Measurements from ENCODE around the gene PPAN.

Gene PPAN

GRCh38 chr19:10106100-10106936, at the start of gene PPAN:
Gene PPAN, plus strand, starts transcription at chr19:10106362. Its CDS starts 33 bp downstream, at chr19:10106395.
- DNase-seq (ENCODE audit: low spot score) = peak; percentile 99

GRCh38 chr19:10061717-10062310, 44.3 kb upstream of the PPAN start:
- no peak for DNase-seq (ENCODE audit: low spot score)

- DNase-seq (ENCODE audit: low spot score) = no peak
These were observed 38.0 kb upstream of the PPAN start for GRCh38 chr19:10068205-10068604.

GRCh38 chr19:10069046-10069445, 37.1 kb upstream of the PPAN start:
- no peak for DNase-seq (ENCODE audit: low spot score)

GRCh38 chr19:10070730-10071446, 35.3 kb upstream of the PPAN start:
- no peak for DNase-seq (ENCODE audit: low spot score)

GRCh38 chr19:10074153-10074552, 32.0 kb upstream of the PPAN start:
- DNase-seq (ENCODE audit: low spot score) = peak; percentile 44

- no peak for DNase-seq (ENCODE audit: low spot score)
These were observed 29.6 kb upstream of the PPAN start for GRCh38 chr19:10076535-10076934.

GRCh38 chr19:10078329-10078728, 27.8 kb upstream of the PPAN start:
- DNase-seq (ENCODE audit: low spot score) = no peak

- DNase-seq (ENCODE audit: low spot score) = no peak
These were observed 27.1 kb upstream of the PPAN start for GRCh38 chr19:10079031-10079453.

GRCh38 chr19:10083911-10084310, 22.3 kb upstream of the PPAN start:
- no peak for DNase-seq (ENCODE audit: low spot score)

GRCh38 chr19:10084803-10085202, 21.4 kb upstream of the PPAN start:
- DNase-seq (ENCODE audit: low spot score) = no peak

- DNase-seq (ENCODE audit: low spot score) = peak; percentile 83
These were observed 20.2 kb upstream of the PPAN start, which contains the start of gene SHFL for GRCh38 chr19:10085641-10086590. Gene SHFL, plus strand, starts transcription at chr19:10086317. Its CDS starts 111 bp downstream, at chr19:10086428.

GRCh38 chr19:10086591-10087192, 19.5 kb upstream of the PPAN start:
- no peak for DNase-seq (ENCODE audit: low spot score)

GRCh38 chr19:10087296-10088061, 18.7 kb upstream of the PPAN start:
- DNase-seq (ENCODE audit: low spot score) = no peak

GRCh38 chr19:10088949-10089554, 17.1 kb upstream of the PPAN start:
- DNase-seq (ENCODE audit: low spot score) = no peak

- DNase-seq (ENCODE audit: low spot score) = no peak
These were observed 16.3 kb upstream of the PPAN start for GRCh38 chr19:10089801-10090375.

GRCh38 chr19:10091370-10091687, 14.8 kb upstream of the PPAN start:
- DNase-seq (ENCODE audit: low spot score) = no peak

GRCh38 chr19:10091895-10092641, 14.1 kb upstream of the PPAN start:
- DNase-seq (ENCODE audit: low spot score) = no peak

Measured in hematopoietic multipotent progenitor cell treated with erythropoietin and hydrocortisone succinate and interleukin-3 and kit ligand, for 15 days (in vitro differentiated cells).